WERI-Rb-1 (cell line): Measurements from ENCODE around the gene AKAP6.

Source experiments
- DNase-seq: peaks from one replicate; pipeline ENCODE4 v3.0.0-alpha.2; 2020
- H3K27ac ChIP-seq: fragments of 250-450 bp; sonication (Bioruptor Pico); 2 replicates; pipeline ENCODE4 v1.5.1; 2020; ENCODE audit warnings: mild to moderate bottlenecking, moderate library complexity
- H3K27me3 ChIP-seq: fragments of 250-450 bp; sonication (Bioruptor Pico); 2 replicates; pipeline ENCODE4 v1.5.1; 2021; ENCODE audit warnings: mild to moderate bottlenecking, low read depth, moderate library complexity; ENCODE audit not compliant: insufficient read depth, severe bottlenecking
- H3K36me3 ChIP-seq: fragments of 250-450 bp; sonication (Bioruptor Pico); 2 replicates; pipeline ENCODE4 v1.5.1; 2020; ENCODE audit warnings: mild to moderate bottlenecking, moderate library complexity
- H3K4me3 ChIP-seq: 2 replicates; pipeline ENCODE4 v1.5.1; 2011; ENCODE audit warnings: low read depth, mild to moderate bottlenecking, control low read depth, low read length
- H3K9me3 ChIP-seq: fragments of 250-450 bp; sonication (Bioruptor Pico); 2 replicates; pipeline ENCODE4 v1.5.1; 2021; ENCODE audit warnings: mild to moderate bottlenecking, moderate library complexity; ENCODE audit not compliant: severe bottlenecking
- TF ChIP-seq, protein P1 (sequence below): IDR thresholded peaks from 2 replicates; pipeline ENCODE4 v1.5.1; 2011; ENCODE audit warnings: low read depth, mild to moderate bottlenecking, control low read depth, inconsistent platforms, low read length

The AKAP6 gene

DNA sequence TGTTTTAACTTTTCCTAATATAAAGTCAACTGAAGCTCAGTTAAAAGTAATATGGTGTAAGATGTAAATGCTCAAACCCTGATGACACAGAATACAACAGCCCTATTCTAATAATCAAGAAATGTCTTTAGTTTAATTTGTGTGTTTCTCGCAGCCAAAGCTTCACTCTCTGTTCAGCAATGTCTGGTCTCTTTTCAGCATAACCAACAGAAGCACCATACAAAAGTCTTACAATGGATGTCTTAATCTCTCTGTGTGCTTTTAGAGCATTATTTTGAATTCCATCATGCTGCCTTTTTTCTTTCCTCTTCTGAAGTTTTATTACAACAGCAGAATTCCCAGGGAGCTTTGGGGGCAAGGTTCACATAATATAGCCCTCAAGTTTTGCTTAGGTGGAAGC lies 399.4 kb downstream of the AKAP6 start:
- H3K4me3 ChIP-seq, result no peak overlapping the region
- no peak for DNase-seq

DNA sequence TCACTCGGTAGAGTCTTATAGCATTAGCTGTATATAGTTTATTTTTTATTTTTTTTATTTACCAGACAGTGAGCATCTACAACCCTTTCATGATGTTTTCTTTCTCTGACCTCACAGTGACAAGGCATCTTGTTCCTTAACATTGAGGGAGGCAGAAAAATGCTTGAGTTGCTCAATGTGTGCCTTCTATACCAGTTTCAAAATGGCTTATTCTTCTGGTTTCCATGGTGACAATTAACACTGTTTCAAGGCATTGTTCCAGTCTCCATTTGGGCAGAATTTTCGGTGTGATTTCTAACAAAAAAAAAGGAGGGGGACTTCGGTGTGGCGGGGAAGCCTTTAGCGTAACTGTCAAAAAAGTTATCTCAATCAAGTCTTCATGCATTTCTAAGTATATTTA lies 399.9 kb downstream of the AKAP6 start:
- DNase-seq, result no peak
- no peaks in the 10 kb centered on the region for H3K9me3 ChIP-seq
- TF ChIP-seq, protein P1, sequence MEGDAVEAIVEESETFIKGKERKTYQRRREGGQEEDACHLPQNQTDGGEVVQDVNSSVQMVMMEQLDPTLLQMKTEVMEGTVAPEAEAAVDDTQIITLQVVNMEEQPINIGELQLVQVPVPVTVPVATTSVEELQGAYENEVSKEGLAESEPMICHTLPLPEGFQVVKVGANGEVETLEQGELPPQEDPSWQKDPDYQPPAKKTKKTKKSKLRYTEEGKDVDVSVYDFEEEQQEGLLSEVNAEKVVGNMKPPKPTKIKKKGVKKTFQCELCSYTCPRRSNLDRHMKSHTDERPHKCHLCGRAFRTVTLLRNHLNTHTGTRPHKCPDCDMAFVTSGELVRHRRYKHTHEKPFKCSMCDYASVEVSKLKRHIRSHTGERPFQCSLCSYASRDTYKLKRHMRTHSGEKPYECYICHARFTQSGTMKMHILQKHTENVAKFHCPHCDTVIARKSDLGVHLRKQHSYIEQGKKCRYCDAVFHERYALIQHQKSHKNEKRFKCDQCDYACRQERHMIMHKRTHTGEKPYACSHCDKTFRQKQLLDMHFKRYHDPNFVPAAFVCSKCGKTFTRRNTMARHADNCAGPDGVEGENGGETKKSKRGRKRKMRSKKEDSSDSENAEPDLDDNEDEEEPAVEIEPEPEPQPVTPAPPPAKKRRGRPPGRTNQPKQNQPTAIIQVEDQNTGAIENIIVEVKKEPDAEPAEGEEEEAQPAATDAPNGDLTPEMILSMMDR, result no peak
- H3K27me3 ChIP-seq, result no peaks in the 10 kb centered on the region
- H3K4me3 ChIP-seq, result no peak overlapping the region
- H3K36me3 ChIP-seq, result no peaks in the 10 kb centered on the region
- H3K27ac ChIP-seq, result no peak overlapping the region

More for the DNA sequence above, 399.4 kb downstream of the AKAP6 start:
- Histone ChIP-seq H3K36me3 (no peaks in the 10 kb centered on the region), H3K27me3 (no peaks in the 10 kb centered on the region), H3K27ac (no peak overlapping the region), H3K9me3 (no peaks in the 10 kb centered on the region)
- TF ChIP-seq, protein P1, result no peak

DNA sequence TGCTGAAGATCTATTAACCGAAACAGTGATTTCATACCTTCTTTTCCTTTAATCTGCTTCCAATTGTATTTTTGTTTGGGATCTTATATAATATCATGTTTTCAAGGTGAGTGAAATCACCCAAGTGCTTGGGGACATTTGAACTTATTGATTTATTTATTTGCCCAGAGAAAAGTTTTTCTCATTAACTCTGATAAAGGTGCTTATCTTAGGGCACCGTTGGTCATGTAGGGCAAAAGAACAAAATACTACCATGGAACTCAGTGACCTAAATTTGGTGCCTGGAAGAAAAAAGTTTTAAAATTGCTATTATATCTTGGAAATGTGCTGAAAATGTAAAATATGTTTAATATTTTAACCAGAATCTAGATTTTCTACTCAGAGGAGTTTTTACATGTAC lies 402.2 kb downstream of the AKAP6 start:
- no peaks in the 10 kb centered on the region for H3K36me3 ChIP-seq
- no peak overlapping the region for H3K4me3 ChIP-seq
- no peak for DNase-seq
- TF ChIP-seq, protein P1, result no peak
- no peak overlapping the region for H3K27ac ChIP-seq
- no peaks in the 10 kb centered on the region for H3K27me3 ChIP-seq
- no peaks in the 10 kb centered on the region for H3K9me3 ChIP-seq

DNA sequence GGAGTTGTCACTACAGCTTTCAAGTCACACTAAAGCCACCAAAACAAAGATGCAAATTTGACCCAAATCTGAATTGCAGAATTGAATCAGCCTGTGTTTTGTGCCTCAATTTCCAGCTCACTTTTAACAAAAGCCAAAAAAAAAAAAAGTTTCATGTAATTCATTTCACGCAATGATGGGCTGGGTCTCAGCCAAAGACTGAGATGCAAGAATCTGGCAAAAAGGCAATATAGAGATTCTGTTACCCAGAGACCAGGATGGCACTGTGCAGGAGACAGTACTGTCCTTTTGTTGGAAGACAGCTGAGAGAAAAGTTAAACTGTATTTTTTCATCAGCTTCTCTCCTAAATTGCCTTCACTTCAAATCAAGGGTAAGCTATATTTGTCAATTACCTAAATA lies 403.9 kb downstream of the AKAP6 start:
- TF ChIP-seq, protein P1, result no peak
- no peak for DNase-seq
- no peak overlapping the region for H3K4me3 ChIP-seq
- no peaks in the 10 kb centered on the region for H3K9me3 ChIP-seq
- no peaks in the 10 kb centered on the region for H3K36me3 ChIP-seq
- no peaks in the 10 kb centered on the region for H3K27me3 ChIP-seq
- H3K27ac ChIP-seq, result no peak overlapping the region

DNA sequence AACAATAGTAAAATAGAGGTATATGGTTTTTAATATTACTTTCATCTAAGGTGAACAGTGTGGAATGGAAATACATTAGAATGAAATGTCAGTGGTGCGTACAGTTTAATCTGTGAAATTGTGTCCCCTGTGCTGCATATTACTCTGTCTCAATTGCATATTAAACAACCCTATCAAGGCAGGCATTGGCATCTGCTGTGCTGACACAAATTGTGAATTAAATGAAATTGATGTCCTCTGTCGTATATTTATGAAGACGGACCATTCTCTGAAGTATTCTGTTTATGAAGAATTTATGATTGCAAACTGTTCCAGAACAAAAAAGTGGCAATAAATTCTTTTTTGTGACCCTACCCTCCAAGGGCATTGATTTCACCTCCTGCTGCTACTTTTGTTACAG lies 405.2 kb downstream of the AKAP6 start:
- Histone ChIP-seq H3K27ac (no peak overlapping the region), H3K4me3 (no peak overlapping the region), H3K9me3 (no peaks in the 10 kb centered on the region), H3K27me3 (no peaks in the 10 kb centered on the region), H3K36me3 (no peaks in the 10 kb centered on the region)
- DNase-seq, result no peak
- TF ChIP-seq, protein P1, result no peak

DNA sequence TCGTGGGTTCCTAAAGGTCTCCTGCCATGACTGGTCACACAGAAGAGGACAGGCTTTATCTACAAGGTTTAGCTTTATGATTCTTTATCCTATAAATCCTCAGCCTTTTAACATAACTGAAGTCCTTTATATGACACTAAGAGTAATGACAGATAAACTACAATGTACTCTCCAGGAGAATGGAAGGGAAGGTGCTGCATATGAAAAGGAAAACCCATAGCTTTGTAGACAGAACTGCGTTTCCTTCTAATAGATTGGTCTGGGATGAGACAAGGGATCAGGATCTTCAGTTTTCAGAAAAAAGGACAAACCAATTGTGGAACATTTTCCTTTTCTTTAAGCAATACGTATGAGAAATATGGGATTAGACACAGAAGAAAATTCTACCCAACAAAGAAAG lies 408.5 kb downstream of the AKAP6 start:
- no peak overlapping the region for H3K27ac ChIP-seq
- no peaks in the 10 kb centered on the region for H3K27me3 ChIP-seq
- H3K36me3 ChIP-seq, result no peaks in the 10 kb centered on the region
- no peaks in the 10 kb centered on the region for H3K9me3 ChIP-seq
- no peak overlapping the region for H3K4me3 ChIP-seq
- TF ChIP-seq, protein P1, result no peak
- DNase-seq, result no peak
